Measurements from ENCODE around the gene ARHGAP29.
A peak's percentile ranks its signal among the peaks of the same experiment; 100 is the strongest.

ARHGAP29 gene, protein sequence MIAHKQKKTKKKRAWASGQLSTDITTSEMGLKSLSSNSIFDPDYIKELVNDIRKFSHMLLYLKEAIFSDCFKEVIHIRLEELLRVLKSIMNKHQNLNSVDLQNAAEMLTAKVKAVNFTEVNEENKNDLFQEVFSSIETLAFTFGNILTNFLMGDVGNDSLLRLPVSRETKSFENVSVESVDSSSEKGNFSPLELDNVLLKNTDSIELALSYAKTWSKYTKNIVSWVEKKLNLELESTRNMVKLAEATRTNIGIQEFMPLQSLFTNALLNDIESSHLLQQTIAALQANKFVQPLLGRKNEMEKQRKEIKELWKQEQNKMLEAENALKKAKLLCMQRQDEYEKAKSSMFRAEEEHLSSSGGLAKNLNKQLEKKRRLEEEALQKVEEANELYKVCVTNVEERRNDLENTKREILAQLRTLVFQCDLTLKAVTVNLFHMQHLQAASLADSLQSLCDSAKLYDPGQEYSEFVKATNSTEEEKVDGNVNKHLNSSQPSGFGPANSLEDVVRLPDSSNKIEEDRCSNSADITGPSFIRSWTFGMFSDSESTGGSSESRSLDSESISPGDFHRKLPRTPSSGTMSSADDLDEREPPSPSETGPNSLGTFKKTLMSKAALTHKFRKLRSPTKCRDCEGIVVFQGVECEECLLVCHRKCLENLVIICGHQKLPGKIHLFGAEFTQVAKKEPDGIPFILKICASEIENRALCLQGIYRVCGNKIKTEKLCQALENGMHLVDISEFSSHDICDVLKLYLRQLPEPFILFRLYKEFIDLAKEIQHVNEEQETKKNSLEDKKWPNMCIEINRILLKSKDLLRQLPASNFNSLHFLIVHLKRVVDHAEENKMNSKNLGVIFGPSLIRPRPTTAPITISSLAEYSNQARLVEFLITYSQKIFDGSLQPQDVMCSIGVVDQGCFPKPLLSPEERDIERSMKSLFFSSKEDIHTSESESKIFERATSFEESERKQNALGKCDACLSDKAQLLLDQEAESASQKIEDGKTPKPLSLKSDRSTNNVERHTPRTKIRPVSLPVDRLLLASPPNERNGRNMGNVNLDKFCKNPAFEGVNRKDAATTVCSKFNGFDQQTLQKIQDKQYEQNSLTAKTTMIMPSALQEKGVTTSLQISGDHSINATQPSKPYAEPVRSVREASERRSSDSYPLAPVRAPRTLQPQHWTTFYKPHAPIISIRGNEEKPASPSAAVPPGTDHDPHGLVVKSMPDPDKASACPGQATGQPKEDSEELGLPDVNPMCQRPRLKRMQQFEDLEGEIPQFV

DNA sequence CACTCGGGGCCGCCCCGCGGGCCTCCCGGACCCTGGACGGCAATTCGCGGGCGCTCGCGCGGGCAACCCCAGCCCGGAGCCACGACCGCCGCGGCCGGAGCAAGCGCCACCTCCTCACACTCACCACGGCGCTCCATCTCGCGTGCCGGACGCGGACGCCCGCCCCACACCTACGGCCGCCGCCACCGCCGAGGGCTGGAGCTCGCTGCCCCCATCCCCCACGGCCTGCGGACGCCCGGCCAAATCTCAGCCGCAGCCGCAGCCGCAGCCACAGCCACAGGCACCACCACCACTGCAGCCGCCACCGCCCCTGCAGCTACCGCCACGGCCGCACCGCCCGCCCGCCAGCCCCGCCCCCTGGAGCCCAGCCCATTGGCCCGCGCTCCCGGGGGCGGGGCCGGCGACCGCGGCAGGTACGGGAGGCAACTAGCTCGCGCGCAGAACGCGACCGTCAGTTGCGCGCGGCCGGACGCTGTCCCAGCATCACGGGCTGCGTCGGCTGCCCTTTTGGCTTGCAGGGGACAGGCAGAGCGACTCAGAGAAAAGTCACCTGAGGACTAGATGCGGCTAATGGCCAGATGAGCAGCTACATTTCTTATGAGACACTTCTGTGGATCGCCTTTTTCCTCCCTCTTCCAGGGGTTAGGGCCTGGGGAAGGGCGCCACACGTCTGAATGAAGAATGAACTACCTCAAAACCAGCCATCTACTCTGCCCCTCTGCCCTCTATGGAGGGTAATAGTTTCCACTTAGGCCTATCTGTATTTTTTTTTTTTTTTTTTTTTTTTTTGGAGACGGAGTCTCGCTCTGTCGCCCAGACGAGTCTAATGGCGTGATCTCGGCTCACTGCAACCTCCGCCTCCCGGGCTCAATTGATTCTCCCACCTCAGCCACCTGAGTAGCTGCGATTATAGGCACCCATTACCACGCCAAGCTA lies at the start of gene ARHGAP29:
Gene ARHGAP29 (minus strand): TSS at position 294 of the 936 bp plus-strand sequence. CDS start 5,973 bp downstream, outside the sequence.
- peak; percentile 67 for DNase-seq

DNA sequence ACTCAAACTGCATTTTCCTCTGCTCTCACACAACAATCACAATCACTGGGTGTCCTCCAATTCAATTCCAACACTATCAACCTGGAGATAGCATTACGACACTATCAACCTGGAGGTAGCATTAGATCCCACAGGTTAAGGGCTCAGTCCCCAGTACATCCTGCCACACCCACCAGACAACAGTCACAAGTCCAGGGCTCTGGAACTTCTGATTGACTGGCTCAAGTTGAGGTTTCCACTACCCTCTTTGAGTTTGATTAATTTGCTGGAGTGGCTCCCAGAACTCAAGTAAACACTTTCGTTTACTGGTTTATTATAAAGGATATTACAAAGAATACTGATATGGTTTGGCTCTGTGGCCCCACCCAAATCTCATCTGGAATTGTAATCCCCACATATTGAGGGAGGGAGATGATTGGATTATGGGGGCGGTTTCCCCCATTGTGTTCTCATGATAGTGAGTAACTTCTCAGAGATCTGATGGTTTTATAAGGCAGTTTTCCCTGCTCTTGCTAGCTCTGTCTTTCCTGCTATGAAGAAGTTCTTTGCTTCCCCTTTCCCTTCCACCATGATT lies 49.6 kb upstream of the ARHGAP29 start:
- DNase-seq: no peak

DNA sequence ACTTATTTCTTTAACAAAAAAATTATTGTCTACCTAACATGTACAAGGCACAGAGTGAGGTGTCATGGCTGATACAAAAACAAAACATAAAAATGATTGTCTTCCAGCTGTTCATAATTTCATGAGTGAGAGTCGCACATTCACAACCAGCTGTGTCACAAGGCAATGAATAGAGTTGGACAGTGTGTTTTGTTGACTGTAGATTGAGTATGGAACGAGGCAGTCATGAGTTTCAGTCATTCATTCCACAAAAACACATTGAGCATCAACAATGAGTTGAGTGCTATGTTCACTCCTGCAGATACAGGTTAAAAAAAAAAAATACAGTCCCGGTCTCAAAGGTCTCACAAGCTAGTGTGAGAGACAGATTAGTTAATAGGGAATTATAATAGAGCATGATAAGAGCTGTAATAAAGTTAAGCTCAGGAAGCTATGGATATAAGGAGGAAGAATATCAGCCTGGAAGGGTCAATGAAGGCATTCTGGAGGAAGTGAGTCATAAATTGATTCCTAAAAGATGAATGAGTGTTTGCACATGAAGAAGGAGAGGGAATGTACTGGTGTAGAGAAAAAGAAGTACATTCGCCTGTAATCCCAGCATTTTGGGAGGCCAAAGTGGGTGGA lies 47.8 kb upstream of the ARHGAP29 start:
- DNase-seq: no peak

DNA sequence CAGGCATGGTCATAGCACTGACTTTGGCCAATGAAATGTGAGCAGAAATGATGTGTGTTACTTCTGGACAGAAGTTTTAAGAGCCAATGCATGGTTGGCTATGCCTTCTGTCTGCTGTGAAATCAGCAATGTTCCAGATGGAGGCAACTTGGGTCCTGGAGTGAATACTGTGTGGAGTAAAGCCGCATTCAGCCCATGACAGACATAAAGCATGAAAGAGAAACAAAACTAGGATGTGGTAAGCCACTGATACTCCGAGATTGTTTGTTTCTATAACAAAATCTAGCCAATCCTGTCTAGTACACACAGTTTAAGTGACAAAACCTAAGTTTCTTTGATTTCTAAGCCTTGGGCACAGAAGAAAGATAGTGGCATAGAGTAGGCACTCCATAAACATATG lies 47.1 kb upstream of the ARHGAP29 start:
- DNase-seq: no peak

DNA sequence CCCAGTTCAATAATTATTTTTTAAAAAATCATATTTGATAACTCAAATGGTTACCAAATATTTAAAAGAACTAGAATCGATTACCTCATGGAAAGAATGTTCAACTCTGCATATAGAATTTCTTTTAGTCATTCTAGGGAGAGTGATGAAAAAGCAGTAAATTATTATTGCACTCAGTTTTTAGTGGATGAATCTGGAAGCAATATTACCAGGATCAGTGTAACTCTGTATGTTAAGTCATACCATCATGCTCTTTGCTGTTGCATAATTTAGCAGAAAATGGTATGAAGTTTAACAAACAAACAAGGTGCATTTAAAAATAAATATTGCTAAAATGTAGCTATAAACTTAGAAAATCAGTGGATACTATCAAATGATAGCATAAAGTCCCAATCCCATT lies 46.1 kb upstream of the ARHGAP29 start:
- no peak for DNase-seq

DNA sequence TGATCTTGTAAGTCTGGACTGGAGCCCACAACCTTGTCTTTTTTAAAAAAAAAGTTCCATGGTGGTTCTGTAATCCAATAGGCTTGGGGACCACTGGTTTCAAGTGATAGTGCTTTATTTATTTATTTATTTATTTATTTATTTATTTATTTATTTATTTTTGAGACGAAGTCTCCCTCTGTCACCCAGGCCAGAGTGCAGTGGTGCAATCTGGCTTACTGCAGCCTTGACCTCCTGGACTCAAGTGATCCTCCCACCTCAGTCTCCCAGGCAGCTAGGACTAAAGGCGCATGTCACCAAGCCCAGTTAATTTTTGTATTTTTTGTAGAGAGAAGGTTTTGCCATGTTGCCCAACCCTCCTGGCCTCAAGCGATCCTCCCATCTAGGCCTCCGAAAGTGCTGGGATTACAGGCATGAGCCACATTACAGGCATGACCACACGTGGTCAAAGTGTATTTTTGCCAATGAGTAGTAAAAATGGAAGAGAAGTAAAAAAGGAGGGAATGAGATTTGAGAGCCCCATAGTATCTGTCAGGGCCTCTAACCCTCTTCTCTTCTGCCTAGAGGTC lies 44.8 kb upstream of the ARHGAP29 start:
- no peak for DNase-seq

DNA sequence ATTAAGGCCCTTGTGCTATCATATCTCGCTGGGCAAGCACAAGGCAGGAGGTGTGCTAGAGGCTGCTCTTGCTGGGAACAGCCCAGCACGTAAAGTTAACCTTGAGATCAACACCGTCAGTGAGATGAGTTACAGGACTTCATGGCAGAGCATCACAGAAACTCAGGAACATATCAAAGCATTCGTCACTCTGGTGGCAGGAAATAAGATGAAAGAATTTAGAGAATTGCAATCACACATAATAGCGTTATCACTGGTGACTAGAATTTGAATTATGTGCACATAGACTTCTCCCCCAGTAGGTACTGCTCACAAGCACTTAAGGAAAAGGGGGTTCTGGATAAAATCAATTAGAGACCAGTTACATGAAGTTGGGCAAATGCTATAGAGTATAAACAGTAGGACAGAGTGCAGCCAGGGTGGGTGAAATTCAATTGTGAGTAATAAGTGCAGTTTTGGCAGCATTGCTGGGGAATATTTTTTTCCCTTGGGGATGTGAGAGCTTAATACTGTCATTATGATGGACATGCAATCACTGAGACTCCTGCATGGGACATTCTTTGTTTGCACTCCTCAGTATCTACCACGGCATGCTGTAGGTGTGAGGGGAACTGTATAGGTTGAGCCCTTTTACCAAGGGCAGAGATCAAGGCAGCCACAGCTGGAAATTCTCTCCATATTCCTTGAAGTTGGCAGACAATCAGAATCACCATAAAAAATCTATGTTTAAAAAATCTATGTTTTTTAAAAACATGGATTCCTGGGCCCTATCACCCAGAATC lies 44.2 kb upstream of the ARHGAP29 start:
- DNase-seq: no peak

DNA sequence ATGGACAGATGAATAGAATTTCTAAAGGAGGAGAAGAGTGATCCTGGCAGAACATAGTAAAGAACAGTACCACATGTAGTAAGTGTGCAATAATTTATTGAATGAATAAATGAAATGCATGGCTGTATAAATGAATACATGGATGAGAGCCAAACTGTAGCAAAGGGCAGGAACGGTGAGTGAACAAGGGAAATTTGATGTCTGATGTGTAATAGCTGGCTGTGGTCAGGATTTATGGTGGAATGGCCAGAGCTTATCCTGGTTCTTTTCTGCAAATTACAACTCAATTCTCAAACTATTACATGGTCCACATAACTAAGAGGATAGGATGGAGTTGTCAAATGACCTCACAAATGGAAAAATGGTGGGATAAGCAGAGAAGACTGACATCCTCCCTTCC lies 43.2 kb upstream of the ARHGAP29 start:
- no peak for DNase-seq

DNA sequence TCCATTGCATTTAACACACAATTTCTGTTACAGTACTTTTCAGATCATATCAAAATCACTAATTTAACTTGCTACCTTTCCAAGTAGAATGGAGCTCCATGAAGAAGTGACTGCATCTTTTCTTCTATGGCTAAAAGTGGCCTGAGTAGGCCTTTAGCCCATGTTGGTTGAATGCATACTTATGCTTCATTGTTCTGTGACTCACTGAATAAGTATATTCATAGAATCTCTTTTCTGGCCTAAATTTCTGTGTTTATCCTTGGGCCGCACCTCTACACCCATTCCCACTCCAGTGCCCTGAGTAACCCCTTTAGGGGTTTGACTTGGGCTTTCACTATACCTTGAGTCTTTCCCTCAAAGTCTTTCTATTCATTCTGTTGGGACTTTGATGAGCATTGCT lies 42.1 kb upstream of the ARHGAP29 start:
- no peak for DNase-seq

DNA sequence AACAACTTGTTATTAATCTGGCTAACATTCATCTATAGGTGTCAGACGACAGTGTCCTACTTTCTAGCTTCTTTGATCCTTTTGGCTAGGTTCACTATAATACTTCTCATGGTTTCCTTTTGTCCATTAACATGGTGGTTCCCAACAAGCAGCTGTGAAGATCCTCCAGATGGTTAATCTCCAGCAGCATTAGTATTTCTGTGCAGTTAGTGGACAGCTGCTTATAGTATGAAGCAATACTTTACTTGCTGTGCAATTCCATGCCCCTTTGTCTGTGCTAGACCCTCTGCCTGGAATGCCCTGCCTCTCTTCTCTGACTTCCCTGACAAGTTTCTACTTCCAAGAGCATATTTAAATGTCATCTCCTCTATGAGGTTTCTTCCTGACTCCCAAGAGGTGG lies 41.7 kb upstream of the ARHGAP29 start:
- no peak for DNase-seq

DNA sequence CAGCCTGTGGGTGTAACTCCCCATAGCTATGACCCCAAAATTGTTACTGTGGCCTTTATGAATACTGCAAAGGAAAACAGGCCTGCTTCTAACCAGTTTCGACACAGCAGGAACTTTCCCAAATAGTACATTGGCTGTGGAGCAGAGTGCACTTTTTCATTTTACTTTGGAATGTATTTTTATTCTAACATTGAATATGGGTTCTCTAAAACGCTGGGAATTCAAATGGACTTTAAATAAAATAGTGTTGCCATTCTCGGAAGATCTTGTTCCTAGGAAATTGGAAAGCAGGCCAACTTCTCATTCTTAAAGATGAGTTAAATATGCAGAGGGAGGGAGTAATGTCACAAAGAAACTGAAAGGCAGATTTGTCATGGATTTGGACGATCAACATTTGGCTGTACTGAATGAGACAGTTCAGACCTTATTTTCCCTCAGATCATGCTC lies 39.6 kb upstream of the ARHGAP29 start:
- no peak for DNase-seq

DNA sequence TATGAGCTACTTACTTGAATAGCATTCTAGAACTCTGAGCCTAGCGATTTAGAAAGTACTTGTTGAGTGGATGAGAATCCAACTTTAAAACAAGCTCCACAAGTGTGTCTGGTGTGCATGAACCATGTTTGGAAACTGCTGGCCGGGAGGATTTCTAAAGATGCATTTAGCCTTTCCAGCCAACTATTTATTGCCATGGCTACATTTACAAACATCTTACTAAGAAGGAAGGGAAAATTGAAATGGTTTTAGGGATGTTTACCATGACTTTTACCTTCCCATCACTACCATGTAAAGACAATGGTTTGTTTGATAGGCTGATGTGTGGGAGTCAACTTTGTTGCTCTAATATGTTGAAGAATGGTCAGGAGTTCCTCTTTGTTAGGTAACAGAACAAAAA lies 37.7 kb upstream of the ARHGAP29 start:
- DNase-seq: no peak

DNA sequence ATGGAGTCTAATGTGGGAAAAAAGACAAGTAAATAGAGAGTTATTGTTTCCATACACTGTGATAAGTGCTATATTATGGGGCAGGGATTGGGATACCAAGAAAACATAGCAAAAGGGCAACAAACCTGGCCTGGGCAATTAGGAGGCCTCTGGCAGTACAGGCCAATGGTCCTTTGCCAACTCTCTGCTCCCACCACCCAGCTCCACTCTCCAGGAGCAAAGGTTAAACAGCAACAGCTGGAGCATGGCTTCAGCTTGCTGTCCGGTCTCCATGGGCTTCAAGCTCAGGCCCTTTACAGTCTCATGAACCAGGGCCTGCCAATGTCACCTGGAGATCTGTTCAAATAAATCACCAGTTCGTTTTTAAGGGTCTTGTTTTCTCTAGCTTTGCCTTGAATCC lies 37.2 kb upstream of the ARHGAP29 start:
- DNase-seq: no peak

DNA sequence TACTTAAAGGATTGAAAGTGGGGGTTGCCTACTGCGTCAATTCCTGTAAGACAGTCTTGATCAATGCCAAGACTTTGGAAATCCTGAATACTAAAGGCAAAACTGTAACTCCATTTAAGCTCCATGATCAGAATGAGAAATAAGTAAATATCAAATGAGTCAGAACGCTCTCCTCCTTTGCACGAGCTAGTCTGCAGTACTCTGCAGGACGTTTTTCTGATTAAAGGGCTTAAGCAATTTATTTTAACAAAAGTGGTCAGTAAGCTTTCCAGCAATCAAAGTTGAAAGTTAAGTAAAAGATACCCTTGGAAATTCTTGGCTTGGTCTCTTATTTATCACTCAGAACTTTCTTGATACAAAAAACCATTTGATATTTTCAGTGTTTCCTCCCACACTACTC lies 35.7 kb upstream of the ARHGAP29 start:
- DNase-seq: no peak

DNA sequence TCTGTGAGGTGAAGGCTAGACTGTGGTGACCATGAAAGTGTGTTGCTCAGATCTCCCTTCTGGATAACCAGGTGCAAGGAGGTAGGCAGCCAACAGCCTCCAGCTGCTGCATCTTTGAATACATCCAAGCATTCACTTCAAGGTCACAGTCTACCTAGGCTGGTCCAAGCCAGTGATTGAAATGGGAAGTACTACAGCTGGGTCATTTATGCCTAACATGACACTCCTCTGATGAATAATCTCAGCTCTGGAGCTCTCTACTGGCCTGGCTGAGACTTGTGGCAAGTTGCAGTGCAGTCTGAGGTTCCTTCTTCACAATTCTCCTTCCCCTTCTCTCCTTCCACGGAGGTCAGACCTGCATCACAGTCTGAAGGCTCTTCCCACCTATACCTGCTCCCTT lies 35.0 kb upstream of the ARHGAP29 start:
- no peak for DNase-seq

DNA sequence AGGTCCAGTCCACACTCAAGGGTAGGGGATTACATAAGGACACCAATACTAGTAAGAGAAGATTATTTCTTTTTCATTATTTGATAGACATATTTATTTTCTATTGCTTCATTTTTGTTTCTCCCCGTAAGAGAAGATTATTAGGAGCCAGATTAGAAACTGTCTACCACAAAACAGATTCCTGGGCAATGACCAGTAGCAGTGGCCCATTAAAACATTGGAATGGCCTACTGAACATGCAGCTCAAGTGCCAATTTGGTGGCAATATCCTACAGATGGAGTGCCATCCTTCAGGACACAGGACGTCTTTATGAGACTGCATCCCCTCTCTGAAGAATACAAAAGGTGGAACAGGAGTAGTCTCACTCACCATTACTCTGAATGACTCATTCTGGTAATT lies 34.0 kb upstream of the ARHGAP29 start:
- DNase-seq: no peak

DNA sequence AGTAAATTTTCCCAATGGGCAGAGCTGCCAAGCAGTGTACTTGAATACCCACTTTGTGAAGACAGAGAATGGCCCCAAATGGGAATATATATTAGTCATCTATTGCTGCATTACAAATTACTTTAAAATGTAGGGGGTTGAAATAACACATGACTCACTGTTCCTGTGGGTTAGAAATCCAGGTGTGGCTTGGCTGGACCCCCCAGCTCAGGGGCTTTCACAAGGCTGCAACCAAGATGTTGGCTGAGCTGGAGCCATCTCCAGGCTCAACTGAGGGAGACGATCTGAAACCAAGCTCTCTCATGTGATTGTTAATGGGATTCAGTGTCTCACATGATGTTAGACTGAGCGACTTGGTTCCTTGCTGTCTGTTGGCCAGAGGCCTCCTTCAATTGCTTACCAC lies 33.4 kb upstream of the ARHGAP29 start:
- no peak for DNase-seq

DNA sequence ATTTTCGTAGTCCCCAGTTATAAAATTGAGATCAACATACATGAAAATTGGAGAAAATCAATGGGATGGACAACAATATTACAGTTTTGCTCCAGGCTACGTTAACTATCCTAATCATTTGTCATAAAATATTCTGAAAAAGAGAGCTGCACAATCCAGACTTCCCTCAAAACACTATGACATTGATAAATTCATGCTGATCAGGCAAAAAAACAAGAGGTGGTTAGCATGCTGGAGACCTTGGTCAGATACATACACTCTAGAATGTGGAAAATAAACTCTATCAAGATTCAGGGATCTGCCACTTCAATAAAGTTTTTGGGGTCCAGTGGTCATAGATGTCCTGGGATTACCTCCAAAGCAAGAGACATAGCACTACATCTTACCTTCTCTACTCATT lies 32.5 kb upstream of the ARHGAP29 start:
- no peak for DNase-seq

DNA sequence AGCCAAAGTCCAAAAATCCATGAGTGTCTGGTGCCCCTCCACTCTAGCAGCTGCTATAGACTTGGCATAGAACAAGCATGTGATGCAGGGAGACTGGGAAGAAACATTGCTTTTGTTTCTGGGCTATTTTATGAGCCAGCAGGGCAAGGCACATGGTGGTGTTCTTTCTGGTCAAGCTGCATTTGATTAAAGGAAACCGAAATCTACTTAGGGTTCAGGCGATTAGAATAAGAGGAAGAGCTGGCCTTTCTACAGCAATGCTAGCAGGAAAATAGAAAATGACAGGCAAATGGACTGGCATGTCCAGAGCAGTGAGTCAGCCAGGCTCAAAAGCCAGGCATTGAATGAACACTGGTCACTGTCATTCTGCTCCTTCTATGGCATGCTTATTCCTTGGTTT lies 28.5 kb upstream of the ARHGAP29 start:
- no peak for DNase-seq

DNA sequence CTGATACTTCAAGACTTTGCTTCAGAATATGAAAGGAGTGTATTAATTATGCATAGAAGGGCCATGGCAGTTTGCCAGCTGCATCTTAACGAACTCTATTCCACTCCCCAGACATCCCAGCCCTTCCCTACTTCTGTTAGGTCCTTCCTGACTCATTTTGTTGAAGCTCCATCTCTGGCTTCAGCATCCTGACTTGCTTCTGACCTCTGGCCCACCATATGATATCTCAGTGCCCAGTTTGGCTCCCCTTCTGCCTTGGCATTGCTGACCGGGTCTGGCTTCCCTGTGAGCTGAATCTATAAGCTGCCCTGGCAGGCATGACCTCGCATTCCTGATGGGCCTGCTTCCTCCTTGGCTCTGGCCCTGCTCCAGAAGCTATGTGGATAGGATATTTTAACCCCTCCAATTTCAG lies 27.6 kb upstream of the ARHGAP29 start:
- DNase-seq: no peak
